CD14-positive monocyte (primary cell): Measurements from ENCODE around the gene CDH12. TPM values are rescaled to one million over a fixed set of nuclear protein-coding genes. Genes with fewer than 3 reads are reported as not detected.

ENCODE experiments used
- DNase-seq, 3 donors: peaks; one replicate each; pipeline ENCODE4 v3.0.0-alpha.2; 2011 to 2022
- H2AFZ ChIP-seq: 2 replicates; pipeline ENCODE4 v1.6.0; 2012; ENCODE audit warnings: mild to moderate bottlenecking, low read depth, low read length, inconsistent platforms; ENCODE audit not compliant: insufficient read depth, poor library complexity, severe bottlenecking
- H3K27ac ChIP-seq, 2 donors: 1 replicate in 1 of 2; 2 replicates in 1 of 2; pipeline ENCODE4 v1.5.1; 2012 to 2013; ENCODE audit warnings: low read length in 2 of 2, control low read depth in 1 of 2, inconsistent platforms in 1 of 2, low read depth in 1 of 2, mild to moderate bottlenecking in 1 of 2
- H3K27me3 ChIP-seq, 2 donors: one replicate each; pipeline versions ENCODE4 v1.6.0 to v1.6.1; 2011 to 2013; ENCODE audit warnings: low read length in 2 of 2; ENCODE audit not compliant: control insufficient read depth in 2 of 2, insufficient read depth in 2 of 2
- H3K36me3 ChIP-seq, 2 donors: replicated peaks in 1 of 2; 1 replicate in 1 of 2; 2 replicates in 1 of 2; pipeline versions ENCODE4 v1.5.1 to v1.6.1; 2012 to 2013; ENCODE audit warnings: low read length in 2 of 2, control low read depth in 1 of 2, inconsistent platforms in 1 of 2, mild to moderate bottlenecking in 1 of 2; ENCODE audit not compliant: insufficient read depth in 2 of 2, control insufficient read depth in 1 of 2
- H3K4me1 ChIP-seq, 2 donors: 1 replicate in 1 of 2; 2 replicates in 1 of 2; pipeline versions ENCODE4 v1.5.1 to v1.6.1; 2012 to 2013; ENCODE audit warnings: low read length in 2 of 2, control low read depth in 1 of 2, inconsistent platforms in 1 of 2, mild to moderate bottlenecking in 1 of 2, moderate library complexity in 1 of 2; ENCODE audit not compliant: insufficient read depth in 2 of 2, control insufficient read depth in 1 of 2
- H3K4me2 ChIP-seq: replicated peaks from 2 replicates; pipeline ENCODE3; 2012; ENCODE audit warnings: low read length, moderate library complexity, mild to moderate bottlenecking; ENCODE audit not compliant: poor library complexity, severe bottlenecking; ENCODE audit errors: extremely low read depth
- H3K4me3 ChIP-seq, 3 experiments: fragments of 200-600 bp in 1 of 3; sonication (generic) in 1 of 3; replicated peaks in 1 of 3; 1 replicate in 2 of 3; 2 replicates in 1 of 3; pipeline ENCODE4 v1.5.1; 2011 to 2013; ENCODE audit warnings: low read length in 3 of 3, mild to moderate bottlenecking in 3 of 3, control low read depth in 2 of 3, low read depth in 2 of 3, inconsistent platforms in 1 of 3, moderate library complexity in 1 of 3
- H3K79me2 ChIP-seq: 2 replicates; pipeline ENCODE4 v1.6.0; 2012; ENCODE audit warnings: mild to moderate bottlenecking, control low read depth, inconsistent platforms, low read length, moderate library complexity; ENCODE audit not compliant: insufficient read depth
- H3K9ac ChIP-seq: 2 replicates; pipeline ENCODE4 v1.6.0; 2017; ENCODE audit warnings: low read length, mild to moderate bottlenecking; ENCODE audit not compliant: insufficient read depth, poor library complexity, severe bottlenecking
- H3K9me3 ChIP-seq, 2 donors: replicated peaks in 1 of 2; 1 replicate in 1 of 2; 2 replicates in 1 of 2; pipeline versions ENCODE4 v1.5.1 to v1.6.1; 2012 to 2013; ENCODE audit warnings: low read length in 2 of 2, control low read depth in 1 of 2; ENCODE audit not compliant: control insufficient read depth in 1 of 2, insufficient read depth in 1 of 2
- H4K20me1 ChIP-seq: 2 replicates; pipeline ENCODE4 v1.6.0; 2012; ENCODE audit warnings: mild to moderate bottlenecking, low read length, control low read depth, moderate library complexity; ENCODE audit not compliant: insufficient read depth
- H3K27ac Mint-ChIP-seq, 7 donors: one replicate each; pipeline ENCODE4 v1.8.0; 2020; ENCODE audit warnings: mild to moderate bottlenecking in 7 of 7, mixed read lengths in 7 of 7, moderate library complexity in 6 of 7, inconsistent platforms in 2 of 7
- H3K27me3 Mint-ChIP-seq, 3 donors: one replicate each; pipeline ENCODE4 v1.8.0; 2021 to 2022; ENCODE audit warnings: low read depth in 3 of 3, mild to moderate bottlenecking in 3 of 3, mixed read lengths in 3 of 3, moderate library complexity in 3 of 3, inconsistent platforms in 1 of 3
- H3K36me3 Mint-ChIP-seq, 2 donors: one replicate each; pipeline ENCODE4 v1.8.0; 2020; ENCODE audit warnings: mixed read lengths in 2 of 2, inconsistent platforms in 1 of 2, mild to moderate bottlenecking in 1 of 2
- H3K4me1 Mint-ChIP-seq: one replicate; pipeline ENCODE4 v1.8.0; 2020; ENCODE audit warnings: mild to moderate bottlenecking, mixed read lengths
- H3K4me3 Mint-ChIP-seq, 2 donors: one replicate each; pipeline ENCODE4 v1.8.0; 2020; ENCODE audit warnings: mild to moderate bottlenecking in 2 of 2, mixed read lengths in 2 of 2, moderate library complexity in 1 of 2
- H3K9me3 Mint-ChIP-seq, 7 donors: one replicate each; pipeline ENCODE4 v1.8.0; 2020 to 2022; ENCODE audit warnings: mixed read lengths in 7 of 7, mild to moderate bottlenecking in 6 of 7, moderate library complexity in 6 of 7, inconsistent platforms in 2 of 7
- WGBS: methylation state at CpG from one replicate; pipeline ENCODE4 v1.1.5; 2013; ENCODE audit warnings: missing lambda C conversion rate; ENCODE audit not compliant: insufficient coverage; 5-methylcytosine and 5-hydroxymethylcytosine counted together
- intact Hi-C, 2 donors: fragments of 100-400 bp; cut with micrococcal nuclease; formaldehyde crosslinking; loops; one replicate each; pipeline versions ENCODE4 v1.15.0 to v1.15.1; 2023
- polyA plus RNA-seq, 3 donors: library from polyadenylated mRNA; depleted of rRNA in 1 of 3; unstranded in 2 of 3; stranded (reverse) in 1 of 3; fragments of 300-500 nt in 2 of 3; fragments of >200 nt in 1 of 3; fragmentation: Illumina TruSeq in 2 of 3; gene quantifications; 1 replicate in 2 of 3; 2 replicates in 1 of 3; pipeline ENCODE4 v1.2.3, GENCODE V29; 2012 to 2021
- TF ChIP-seq, protein P1 (sequence below): fragments of 200-600 bp; IDR thresholded peaks from one replicate; pipeline ENCODE4 v1.8.0; 2022; ENCODE audit warnings: antibody characterized with exemption, mild to moderate bottlenecking

The CDH12 gene
- polyA plus RNA-seq, 3 donors: not detected

DNA sequence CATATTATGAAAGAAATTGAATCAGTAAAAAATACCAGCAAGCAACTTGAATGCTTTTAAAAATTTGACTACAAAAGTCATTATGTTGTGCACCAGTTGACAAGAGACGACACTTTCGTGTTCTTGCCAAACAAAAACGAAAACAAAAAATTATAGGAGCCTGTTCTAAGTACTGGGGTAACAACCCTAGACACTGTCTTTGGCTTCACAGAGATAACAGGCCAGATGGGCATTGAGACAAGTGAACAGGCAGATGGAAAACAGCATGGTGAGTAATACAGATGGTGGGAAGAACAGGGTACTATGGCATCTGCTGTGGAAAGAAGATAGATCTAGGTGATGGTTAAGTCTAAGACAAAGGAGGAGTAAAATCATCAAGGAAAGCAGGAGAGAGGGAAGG is 99.0 kb downstream of the CDH12 start:
- WGBS: 95% methylated on average over 3 of the region's 3 CpGs
- H3K36me3 Mint-ChIP-seq: no peaks in the 10 kb centered on the region
- no peak overlapping the region for H3K4me2 ChIP-seq

DNA sequence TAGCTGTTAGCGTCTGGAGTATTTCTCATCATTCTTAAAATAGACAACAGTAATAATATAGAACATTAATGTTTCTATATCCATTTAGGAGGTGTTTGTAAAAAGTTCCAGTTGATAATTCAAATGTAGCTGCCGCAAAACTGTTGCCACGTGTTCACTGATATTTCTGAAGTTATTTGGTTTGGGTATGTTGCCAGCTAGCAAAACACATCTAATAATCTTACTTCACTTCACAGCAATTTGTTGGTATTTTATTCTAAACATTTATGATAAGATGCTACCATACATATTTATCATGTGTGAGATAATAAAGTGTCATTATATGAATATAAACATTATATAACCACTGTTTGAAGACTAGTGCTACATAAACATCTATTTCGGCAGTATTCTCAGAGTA is 101.6 kb downstream of the CDH12 start:
- H3K36me3 Mint-ChIP-seq: no peaks in the 10 kb centered on the region
- Histone ChIP-seq H3K27me3 (no peaks in the 10 kb centered on the region), H3K9ac (no peak overlapping the region), H3K4me2 (no peak overlapping the region), H3K4me3 (no peak overlapping the region), H4K20me1 (no peaks in the 10 kb centered on the region), H3K27ac (no peak overlapping the region), H3K4me1 (no peaks in the 10 kb centered on the region), H3K79me2 (no peaks in the 10 kb centered on the region), H3K9me3 (no peaks in the 10 kb centered on the region), H2AFZ (no peak overlapping the region), H3K36me3 (no peaks in the 10 kb centered on the region)
- no peaks in the 10 kb centered on the region for H3K4me1 Mint-ChIP-seq
- no peak overlapping the region for H3K27ac Mint-ChIP-seq
- no peaks in the 10 kb centered on the region for H3K9me3 Mint-ChIP-seq
- TF ChIP-seq, protein P1, sequence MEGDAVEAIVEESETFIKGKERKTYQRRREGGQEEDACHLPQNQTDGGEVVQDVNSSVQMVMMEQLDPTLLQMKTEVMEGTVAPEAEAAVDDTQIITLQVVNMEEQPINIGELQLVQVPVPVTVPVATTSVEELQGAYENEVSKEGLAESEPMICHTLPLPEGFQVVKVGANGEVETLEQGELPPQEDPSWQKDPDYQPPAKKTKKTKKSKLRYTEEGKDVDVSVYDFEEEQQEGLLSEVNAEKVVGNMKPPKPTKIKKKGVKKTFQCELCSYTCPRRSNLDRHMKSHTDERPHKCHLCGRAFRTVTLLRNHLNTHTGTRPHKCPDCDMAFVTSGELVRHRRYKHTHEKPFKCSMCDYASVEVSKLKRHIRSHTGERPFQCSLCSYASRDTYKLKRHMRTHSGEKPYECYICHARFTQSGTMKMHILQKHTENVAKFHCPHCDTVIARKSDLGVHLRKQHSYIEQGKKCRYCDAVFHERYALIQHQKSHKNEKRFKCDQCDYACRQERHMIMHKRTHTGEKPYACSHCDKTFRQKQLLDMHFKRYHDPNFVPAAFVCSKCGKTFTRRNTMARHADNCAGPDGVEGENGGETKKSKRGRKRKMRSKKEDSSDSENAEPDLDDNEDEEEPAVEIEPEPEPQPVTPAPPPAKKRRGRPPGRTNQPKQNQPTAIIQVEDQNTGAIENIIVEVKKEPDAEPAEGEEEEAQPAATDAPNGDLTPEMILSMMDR: no peak
- H3K4me3 Mint-ChIP-seq: no peak overlapping the region
- no peak for DNase-seq
- intact Hi-C loops: no loop called here
- H3K27me3 Mint-ChIP-seq: no peaks in the 10 kb centered on the region
- no CpG with 5 or more reads among the region's 4 CpGs for WGBS

More for the DNA sequence above, 99.0 kb downstream of the CDH12 start:
- Histone ChIP-seq H3K9me3 (no peaks in the 10 kb centered on the region), H3K4me1 (no peaks in the 10 kb centered on the region), H2AFZ (no peak overlapping the region), H4K20me1 (no peaks in the 10 kb centered on the region), H3K9ac (no peak overlapping the region), H3K36me3 (no peaks in the 10 kb centered on the region), H3K27ac (no peak overlapping the region), H3K27me3 (no peaks in the 10 kb centered on the region), H3K4me3 (no peak overlapping the region), H3K79me2 (no peaks in the 10 kb centered on the region)
- intact Hi-C loops: no loop called here
- no peak for DNase-seq
- H3K4me3 Mint-ChIP-seq: no peak overlapping the region
- H3K27ac Mint-ChIP-seq: no peak overlapping the region
- no peaks in the 10 kb centered on the region for H3K4me1 Mint-ChIP-seq
- no peaks in the 10 kb centered on the region for H3K27me3 Mint-ChIP-seq
- H3K9me3 Mint-ChIP-seq: no peaks in the 10 kb centered on the region
- TF ChIP-seq, protein P1: no peak
